ENCODE results near the gene HK2. TPM values are rescaled to one million over a fixed set of nuclear protein-coding genes. Genes with fewer than 3 reads are reported as not detected.
"Not testable (repeated sequence)": the region's sequence is repeated elsewhere in the genome, so short reads cannot be mapped to it uniquely, and the experiment has no call there.

The HK2 gene
- total RNA-seq, 2 donors from 2014 or later = 21.5 to 31.5 TPM

DNA sequence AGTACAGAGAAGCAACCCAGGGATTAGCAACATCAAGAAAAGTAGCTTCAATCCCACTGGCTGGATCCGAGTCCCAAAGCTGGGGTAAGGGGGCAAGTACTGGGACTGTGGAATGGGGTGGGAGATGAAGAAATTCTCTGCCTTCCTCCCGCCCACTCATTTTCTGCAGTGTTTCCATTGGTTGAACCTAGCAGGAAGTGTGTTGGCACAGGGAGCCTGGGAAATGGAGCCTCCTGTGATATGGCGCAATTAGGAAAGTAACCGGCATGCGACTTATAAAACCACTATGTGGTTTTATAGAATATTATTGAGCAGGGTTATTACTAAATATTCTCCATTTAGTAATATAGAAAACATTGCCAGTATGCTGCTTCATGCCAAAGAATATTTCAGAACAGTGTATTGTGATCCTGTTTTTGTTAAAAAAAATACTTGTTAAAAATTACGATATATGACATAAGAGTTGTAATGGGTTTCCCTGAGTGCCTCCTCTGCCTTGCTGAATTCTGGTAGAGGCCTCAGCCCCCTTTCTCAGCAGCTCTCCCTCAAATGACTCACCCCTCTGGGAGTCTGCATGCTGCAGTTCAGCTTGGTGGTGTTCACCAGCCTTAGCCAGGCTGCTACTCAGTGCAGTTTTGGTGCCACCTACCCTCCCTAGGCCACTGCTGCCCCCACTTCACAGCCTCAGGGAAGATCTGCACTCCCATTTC is 60.5 kb downstream of the HK2 start:
- H3K36me3 ChIP-seq (ENCODE audit: control insufficient read depth, insufficient read depth, low read length) = peaks cover 46% of the 10 kb centered on the region
- H3K9me3 Mint-ChIP-seq = peaks cover 6% of the 10 kb centered on the region
- WGBS, 2 experiments (ENCODE audit: insufficient coverage in 1 of 2, insufficient read length in 1 of 2) = 99 to 100% methylated on average over 1 to 6 of the region's 6 CpGs
- TF ChIP-seq CTCF (conservative IDR thresholded peaks at IDR 0.05) = no peak
- no peaks in the 10 kb centered on the region for H3K27me3 ChIP-seq (ENCODE audit: control insufficient read depth, insufficient read depth, low read length, poor library complexity, severe bottlenecking)
- H3K27ac Mint-ChIP-seq = no peak overlapping the region
- no peak overlapping the region for H3K4me3 Mint-ChIP-seq
- H3K4me3 ChIP-seq (ENCODE audit: low read length) = no peak overlapping the region
- no peak overlapping the region for H3K9ac ChIP-seq (ENCODE audit: extremely low read depth, low read length, poor library complexity, severe bottlenecking)
- no peak overlapping the region for H3K27ac ChIP-seq (ENCODE audit: low read depth, low read length)
- no peaks in the 10 kb centered on the region for H3K27me3 Mint-ChIP-seq (ENCODE audit: insufficient read depth)
- H3K4me1 ChIP-seq (ENCODE audit: control insufficient read depth, insufficient read depth, low read length) = peaks cover 5% of the 10 kb centered on the region
- peak; percentile 39 for DNase-seq
- H3K36me3 Mint-ChIP-seq (ENCODE audit: low read depth) = peaks cover 64% of the 10 kb centered on the region
- peaks cover 13% of the 10 kb centered on the region for H3K9me3 ChIP-seq (ENCODE audit: control insufficient read depth, low read length)
- peaks cover 11% of the 10 kb centered on the region for H3K4me1 Mint-ChIP-seq

DNA sequence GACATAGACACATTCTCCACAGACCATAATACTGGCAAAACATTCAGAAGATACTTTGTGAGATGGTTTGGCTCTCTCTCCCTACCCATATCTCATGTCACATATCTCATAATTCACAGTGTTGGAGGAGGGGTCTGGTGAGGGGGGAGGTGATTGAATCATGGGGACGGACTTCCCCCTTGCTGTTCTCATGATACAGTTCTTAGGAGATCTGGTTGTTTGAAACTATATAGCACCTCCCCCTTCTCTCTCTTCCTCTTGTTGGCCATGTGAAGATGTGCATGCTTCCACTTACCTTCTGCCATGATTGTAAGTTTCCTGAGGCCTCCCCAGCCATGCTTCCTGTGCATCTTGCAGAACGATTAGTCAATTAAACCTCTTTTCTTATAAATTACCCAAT is 61.1 kb downstream of the HK2 start:
- Histone ChIP-seq H3K4me3 (ENCODE audit: low read length) (peak overlapping the region; percentile 47), H3K9me3 (ENCODE audit: control insufficient read depth, low read length) (peaks cover 13% of the 10 kb centered on the region), H3K36me3 (ENCODE audit: control insufficient read depth, insufficient read depth, low read length) (peaks cover 40% of the 10 kb centered on the region), H3K27ac (ENCODE audit: low read depth, low read length) (no peak overlapping the region), H3K9ac (ENCODE audit: extremely low read depth, low read length, poor library complexity, severe bottlenecking) (no peak overlapping the region), H3K4me1 (ENCODE audit: control insufficient read depth, insufficient read depth, low read length) (peaks cover 5% of the 10 kb centered on the region), H3K27me3 (ENCODE audit: control insufficient read depth, insufficient read depth, low read length, poor library complexity, severe bottlenecking) (no peaks in the 10 kb centered on the region)
- peak; percentile 20 for DNase-seq
- peaks cover 59% of the 10 kb centered on the region for H3K36me3 Mint-ChIP-seq (ENCODE audit: low read depth)
- no peak for TF ChIP-seq CTCF (conservative IDR thresholded peaks at IDR 0.05)
- no peak overlapping the region for H3K27ac Mint-ChIP-seq
- H3K9me3 Mint-ChIP-seq = peaks cover 7% of the 10 kb centered on the region
- peaks cover 13% of the 10 kb centered on the region for H3K4me1 Mint-ChIP-seq
- WGBS, 2 experiments (ENCODE audit: insufficient coverage in 1 of 2, insufficient read length in 1 of 2) = 92% methylated on average over 1 of the region's 2 CpGs; no CpG with 5 or more reads in 1 of the 2 experiments
- H3K27me3 Mint-ChIP-seq (ENCODE audit: insufficient read depth) = no peaks in the 10 kb centered on the region
- no peak overlapping the region for H3K4me3 Mint-ChIP-seq

DNA sequence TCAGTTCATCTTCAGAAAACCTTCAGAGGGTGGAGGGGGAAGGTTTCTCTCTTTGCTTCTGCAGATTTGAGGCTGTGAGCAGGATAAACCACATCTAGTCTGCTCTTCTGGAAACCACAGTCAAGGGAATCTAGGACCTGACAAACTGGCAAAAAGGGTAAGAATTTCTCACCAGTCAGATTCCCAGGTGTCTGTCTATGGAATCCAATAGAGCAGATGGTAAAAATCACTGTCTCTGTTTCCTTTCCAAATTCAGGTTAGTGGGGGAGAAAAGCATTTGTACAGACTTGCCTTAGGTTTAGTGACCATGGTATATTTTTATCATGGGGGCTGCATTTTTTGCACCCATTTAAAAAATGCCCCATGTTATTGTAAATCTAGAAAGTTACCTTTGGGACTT is 62.3 kb downstream of the HK2 start:
- H3K9me3 ChIP-seq (ENCODE audit: control insufficient read depth, low read length) = peaks cover 13% of the 10 kb centered on the region
- no peak overlapping the region for H3K4me3 ChIP-seq (ENCODE audit: low read length)
- H3K36me3 Mint-ChIP-seq (ENCODE audit: low read depth) = peaks cover 49% of the 10 kb centered on the region
- peaks cover 23% of the 10 kb centered on the region for H3K4me1 Mint-ChIP-seq
- H3K36me3 ChIP-seq (ENCODE audit: control insufficient read depth, insufficient read depth, low read length) = peaks cover 32% of the 10 kb centered on the region
- H3K4me3 Mint-ChIP-seq = no peak overlapping the region
- H3K9ac ChIP-seq (ENCODE audit: extremely low read depth, low read length, poor library complexity, severe bottlenecking) = no peak overlapping the region
- TF ChIP-seq CTCF (conservative IDR thresholded peaks at IDR 0.05) = no peak
- no peaks in the 10 kb centered on the region for H3K27me3 ChIP-seq (ENCODE audit: control insufficient read depth, insufficient read depth, low read length, poor library complexity, severe bottlenecking)
- H3K27ac ChIP-seq (ENCODE audit: low read depth, low read length) = no peak overlapping the region
- no peaks in the 10 kb centered on the region for H3K27me3 Mint-ChIP-seq (ENCODE audit: insufficient read depth)
- peaks cover 9% of the 10 kb centered on the region for H3K9me3 Mint-ChIP-seq
- H3K4me1 ChIP-seq (ENCODE audit: control insufficient read depth, insufficient read depth, low read length) = peaks cover 15% of the 10 kb centered on the region
- DNase-seq = peak; percentile 16
- H3K27ac Mint-ChIP-seq = no peak overlapping the region

DNA sequence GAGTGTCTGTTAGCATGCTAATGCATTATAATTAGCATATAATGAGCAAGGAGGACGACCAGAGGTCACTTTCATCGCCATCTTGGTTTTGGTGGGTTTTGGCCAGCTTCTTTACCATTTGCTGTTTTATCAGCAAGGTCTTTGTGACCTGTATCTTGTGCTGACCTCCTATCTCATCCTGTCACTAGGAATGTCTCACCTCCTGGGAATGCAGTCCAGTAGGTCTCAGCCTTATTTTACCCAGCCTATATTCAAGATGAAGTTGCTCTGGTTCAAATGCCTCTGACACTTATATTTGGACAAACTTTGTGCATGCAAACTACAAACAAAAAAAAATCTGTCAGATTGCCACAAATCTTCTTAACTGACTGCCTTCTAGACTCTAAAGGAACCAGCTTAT is 66.3 kb downstream of the HK2 start:
- not testable (repeated sequence) for H3K27me3 ChIP-seq (ENCODE audit: control insufficient read depth, insufficient read depth, low read length, poor library complexity, severe bottlenecking); H3K36me3 ChIP-seq (ENCODE audit: control insufficient read depth, insufficient read depth, low read length); H3K9me3 ChIP-seq (ENCODE audit: control insufficient read depth, low read length); H3K9ac ChIP-seq (ENCODE audit: extremely low read depth, low read length, poor library complexity, severe bottlenecking); H3K4me3 Mint-ChIP-seq; H3K27me3 Mint-ChIP-seq (ENCODE audit: insufficient read depth); H3K27ac ChIP-seq (ENCODE audit: low read depth, low read length); H3K9me3 Mint-ChIP-seq
- H3K36me3 Mint-ChIP-seq (ENCODE audit: low read depth) = peaks cover 14% of the 10 kb centered on the region
- peak; percentile 40 for DNase-seq
- peaks cover 37% of the 10 kb centered on the region for H3K4me1 Mint-ChIP-seq
- Histone ChIP-seq H3K4me3 (ENCODE audit: low read length) (peak overlapping the region; percentile 72), H3K4me1 (ENCODE audit: control insufficient read depth, insufficient read depth, low read length) (peaks cover 17% of the 10 kb centered on the region)
- peak overlapping the region; percentile 33 for H3K27ac Mint-ChIP-seq
- WGBS, 2 experiments (ENCODE audit: insufficient coverage in 1 of 2, insufficient read length in 1 of 2) = 75% methylated on average over 2 of the region's 2 CpGs; no CpG with 5 or more reads in 1 of the 2 experiments

Measured in endodermal cell (in vitro differentiated cells).